A673 (cell line): ENCODE results near the gene SPPL3. TPM values are rescaled to one million over a fixed set of nuclear protein-coding genes. Genes with fewer than 3 reads are reported as not detected.

Source experiments
- BruUV-seq: library from RNA; stranded (reverse); fragments of 400-500 nt; replicated peaks from 2 replicates; lab custom pipeline; 2021; lab: Mats Ljungman, UMichigan
- CTCF ChIA-PET: fragments of 300-600 bp; sonication (Branson Sonifier 250); formaldehyde crosslinking; loops from one replicate; lab custom pipeline; 2022; ENCODE audit warnings: antibody characterized with exemption; lab: Charles Lee
- POLR2A ChIA-PET: fragments of 300-600 bp; sonication (Branson Sonifier 250); formaldehyde crosslinking; loops from one replicate; lab custom pipeline; 2022; ENCODE audit warnings: antibody characterized with exemption; ENCODE audit not compliant: low non-redundant PET; lab: Charles Lee
- DNase-seq: peaks from one replicate; pipeline ENCODE4 v3.0.0-alpha.2; 2015; ENCODE audit warnings: low spot score
- H3K27ac ChIP-seq: fragments of 200-600 bp; sonication (generic); 2 replicates; pipeline ENCODE4 v1.5.1; 2016; ENCODE audit warnings: mixed run types, low read depth, mild to moderate bottlenecking, mixed read lengths, antibody characterized with exemption, low read length; ENCODE audit not compliant: poor library complexity, severe bottlenecking
- H3K27me3 ChIP-seq: fragments of 200-600 bp; sonication (generic); replicated peaks from 2 replicates; pipeline ENCODE4 v1.6.1; 2017; ENCODE audit warnings: mixed run types, low read depth, mild to moderate bottlenecking, mixed read lengths, antibody characterized with exemption, low read length; ENCODE audit not compliant: insufficient read depth, poor library complexity
- H3K36me3 ChIP-seq: fragments of 200-600 bp; sonication (generic); 2 replicates; pipeline ENCODE4 v1.6.1; 2016; ENCODE audit warnings: mixed run types, mild to moderate bottlenecking, mixed read lengths, antibody characterized with exemption, low read length; ENCODE audit not compliant: insufficient read depth, poor library complexity, severe bottlenecking
- H3K4me1 ChIP-seq: fragments of 200-600 bp; sonication (generic); 2 replicates; pipeline ENCODE4 v1.6.1; 2017; ENCODE audit warnings: mixed run types, mild to moderate bottlenecking, mixed read lengths, antibody characterized with exemption, low read length; ENCODE audit not compliant: insufficient read depth, poor library complexity, severe bottlenecking
- H3K4me3 ChIP-seq: fragments of 200-600 bp; sonication (generic); 2 replicates; pipeline ENCODE4 v1.5.1; 2016; ENCODE audit warnings: low read depth, mixed run types, mild to moderate bottlenecking, mixed read lengths, low read length; ENCODE audit not compliant: poor library complexity, severe bottlenecking
- H3K9me3 ChIP-seq: fragments of 200-600 bp; sonication (generic); 2 replicates; pipeline ENCODE4 v1.6.1; 2016; ENCODE audit warnings: mixed run types, low read depth, mild to moderate bottlenecking, mixed read lengths, antibody characterized with exemption, low read length; ENCODE audit not compliant: poor library complexity, severe bottlenecking
- CTCF ChIP-seq: fragments of 300-800, 200-600 bp; sonication (generic); conservative IDR thresholded peaks from 2 replicates; pipeline ENCODE4 v1.5.1; 2017; ENCODE audit warnings: low read depth, mild to moderate bottlenecking, antibody characterized with exemption, low read length, moderate library complexity, mixed read lengths
- EZH2 ChIP-seq: fragments of 200-600 bp; sonication (generic); IDR thresholded peaks from 2 replicates; pipeline ENCODE4 v1.6.1; 2017; ENCODE audit warnings: borderline replicate concordance, low read depth, mild to moderate bottlenecking, mixed read lengths, antibody characterized with exemption, low read length; ENCODE audit not compliant: poor library complexity, severe bottlenecking
- intact Hi-C: fragments of 100-400 bp; cut with micrococcal nuclease; formaldehyde crosslinking; loops from one replicate; pipeline ENCODE4 v1.10.0; 2022; ENCODE audit not compliant: unreplicated experiment
- total RNA-seq: library from RNA; stranded (reverse); gene quantifications from 2 replicates; pipeline ENCODE4 v1.2.3, GENCODE V29; 2021

The SPPL3 gene
- total RNA-seq, 1 experiment from 2014 or later, result 46.9 TPM

- ChIA-PET POLR2A (no interaction called here), CTCF (no interaction called here)
- H3K27ac ChIP-seq, result no peak overlapping the region
- intact Hi-C loops, result no loop called here
- no peak for TF ChIP-seq CTCF
- TF ChIP-seq EZH2, result no peak
- peaks cover 18% of the 10 kb centered on the region for H3K9me3 ChIP-seq
- peaks cover 10% of the 10 kb centered on the region for H3K36me3 ChIP-seq
- BruUV-seq, result no TSS peak
- no peak overlapping the region for H3K4me3 ChIP-seq
- no peaks in the 10 kb centered on the region for H3K4me1 ChIP-seq
- no peak for DNase-seq
- no peaks in the 10 kb centered on the region for H3K27me3 ChIP-seq
These were observed 112.4 kb downstream of the SPPL3 start for GRCh38 chr12:120791669-120792176.

GRCh38 chr12:120790114-120790513 lies 114.0 kb downstream of the SPPL3 start:
- intact Hi-C loops, result no loop called here
- Histone ChIP-seq H3K27me3 (no peaks in the 10 kb centered on the region), H3K36me3 (peaks cover 2% of the 10 kb centered on the region), H3K4me3 (no peak overlapping the region), H3K9me3 (peaks cover 3% of the 10 kb centered on the region), H3K27ac (no peak overlapping the region), H3K4me1 (no peaks in the 10 kb centered on the region)
- no peak for TF ChIP-seq CTCF
- TF ChIP-seq EZH2, result no peak
- no TSS peak for BruUV-seq
- ChIA-PET CTCF (no interaction called here), POLR2A (no interaction called here)
- DNase-seq, result no peak

DNA sequence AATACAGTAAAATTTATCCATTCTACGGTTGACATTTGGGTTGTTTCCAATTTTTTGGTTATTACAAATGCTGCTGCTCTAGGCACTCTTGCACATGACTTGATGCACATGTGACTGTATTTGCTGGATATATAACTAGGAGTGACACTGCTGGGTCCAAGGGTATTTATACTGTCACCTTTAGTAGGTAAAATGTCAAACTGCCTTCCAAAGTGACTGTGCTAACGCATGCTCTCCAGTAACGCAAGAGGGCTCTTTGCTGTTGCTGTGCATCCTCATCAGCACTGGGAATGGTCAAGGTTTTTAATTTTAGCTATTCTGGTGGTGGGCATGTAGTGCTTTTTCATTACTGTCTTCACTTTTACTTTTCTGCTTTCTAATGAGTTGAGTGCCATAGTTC lies 116.3 kb downstream of the SPPL3 start:
- POLR2A ChIA-PET, result no interaction called here

More for the DNA sequence above, 116.3 kb downstream of the SPPL3 start:
- TF ChIP-seq CTCF (no peak), EZH2 (no peak)
- peaks cover 11% of the 10 kb centered on the region for H3K4me1 ChIP-seq
- intact Hi-C loops, result no loop called here
- H3K36me3 ChIP-seq, result peaks cover 3% of the 10 kb centered on the region
- no peak overlapping the region for H3K27ac ChIP-seq
- CTCF ChIA-PET, result no interaction called here
- no peak overlapping the region for H3K4me3 ChIP-seq
- no TSS peak for BruUV-seq
- H3K27me3 ChIP-seq, result no peaks in the 10 kb centered on the region
- no peak for DNase-seq
- no peaks in the 10 kb centered on the region for H3K9me3 ChIP-seq
